AG08396 (cell line): ENCODE measurements around the gene ADAMTS2.

Experiments used
- DNase-seq: peaks from one replicate; pipeline ENCODE4 v3.0.0; 2012; ENCODE audit warnings: low spot score, mixed read lengths

Gene ADAMTS2

DNA sequence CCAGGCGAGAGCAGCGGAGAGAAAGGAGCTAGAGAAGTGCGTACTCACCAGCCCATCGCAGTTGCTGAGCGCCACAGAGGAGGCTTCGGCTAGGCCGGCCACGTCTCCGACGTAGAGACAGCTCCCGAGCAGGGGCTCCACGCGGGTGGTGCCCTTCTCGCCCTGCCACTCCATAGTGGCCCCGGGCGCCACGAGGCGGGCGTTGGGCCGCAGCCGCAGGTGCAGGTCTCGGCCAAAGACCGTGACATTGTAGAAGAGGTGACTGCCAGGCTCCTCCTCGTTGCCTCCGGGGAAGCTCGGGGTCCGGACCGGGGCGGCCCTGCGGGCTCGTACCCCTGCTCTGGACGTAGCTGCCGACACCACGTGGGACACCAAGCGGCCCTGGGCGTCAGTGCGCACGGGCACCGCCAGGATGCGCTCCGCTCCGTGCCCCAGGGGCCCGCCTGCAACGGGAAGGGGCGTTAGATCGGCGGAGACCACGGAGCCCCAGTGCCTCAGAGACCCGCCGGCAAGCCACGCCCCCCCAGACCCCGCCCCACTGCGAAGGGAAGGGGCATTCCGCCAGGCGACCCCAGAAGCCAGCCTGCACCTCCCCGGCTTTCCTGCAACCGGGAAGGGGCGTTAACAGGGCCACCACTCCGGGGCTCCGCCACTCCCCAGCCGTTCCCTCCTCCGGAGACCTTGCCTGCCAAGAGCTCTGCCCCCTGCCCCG is 1.4 kb downstream of the ADAMTS2 start:
- peak; percentile 85 for DNase-seq

DNA sequence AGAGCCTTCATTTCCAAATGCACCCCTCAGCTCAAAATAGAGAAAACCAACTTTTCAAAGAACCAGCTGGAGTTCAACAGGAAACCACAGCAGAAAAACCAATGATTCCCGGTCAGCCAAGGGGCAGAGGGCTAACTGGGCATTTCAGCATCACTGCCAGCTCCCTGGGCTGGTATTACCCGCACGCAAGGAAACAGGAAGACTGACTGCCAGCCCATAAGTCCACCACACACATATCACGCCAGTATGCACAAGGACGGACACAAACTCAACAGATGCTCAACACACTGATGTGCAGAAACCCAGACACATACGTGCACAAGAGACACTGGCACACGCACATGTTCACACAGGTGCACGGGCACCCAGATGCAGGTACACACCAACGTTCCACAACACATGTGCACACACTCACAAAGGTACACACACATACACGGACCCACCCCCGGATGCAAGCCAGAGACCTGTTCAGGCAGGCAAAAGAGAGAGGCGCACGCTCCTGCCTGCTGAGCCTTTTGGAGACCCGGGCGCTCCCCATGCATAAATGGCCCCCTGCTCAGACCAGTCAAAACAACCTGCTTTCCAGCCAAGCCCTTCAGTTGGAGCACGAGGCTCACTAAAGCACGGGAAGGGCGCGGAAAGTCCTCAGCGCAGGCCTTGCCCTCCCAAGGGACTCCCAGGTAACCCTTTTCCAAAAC is 2.1 kb downstream of the ADAMTS2 start:
- DNase-seq = no peak

DNA sequence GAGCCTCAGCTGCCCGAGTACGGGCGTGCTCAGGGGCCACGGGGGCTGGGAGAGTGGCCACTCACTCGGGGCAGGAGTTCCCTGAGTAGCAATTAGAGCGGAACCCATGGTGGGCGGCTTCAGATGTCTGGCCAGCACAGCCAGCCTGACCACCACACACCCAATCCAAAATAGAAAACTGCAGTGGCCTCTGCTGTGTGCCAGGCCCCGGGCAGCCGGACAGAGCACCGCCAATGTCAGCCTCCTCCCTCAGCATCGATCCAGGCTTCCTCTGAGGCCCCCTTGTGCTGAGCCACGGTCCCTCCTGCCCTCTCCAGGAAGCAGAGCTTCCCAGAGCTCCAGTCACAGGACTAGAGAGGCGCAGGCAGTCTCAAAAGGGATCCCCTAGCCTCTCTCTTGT is 2.7 kb downstream of the ADAMTS2 start:
- peak; percentile 83 for DNase-seq

DNA sequence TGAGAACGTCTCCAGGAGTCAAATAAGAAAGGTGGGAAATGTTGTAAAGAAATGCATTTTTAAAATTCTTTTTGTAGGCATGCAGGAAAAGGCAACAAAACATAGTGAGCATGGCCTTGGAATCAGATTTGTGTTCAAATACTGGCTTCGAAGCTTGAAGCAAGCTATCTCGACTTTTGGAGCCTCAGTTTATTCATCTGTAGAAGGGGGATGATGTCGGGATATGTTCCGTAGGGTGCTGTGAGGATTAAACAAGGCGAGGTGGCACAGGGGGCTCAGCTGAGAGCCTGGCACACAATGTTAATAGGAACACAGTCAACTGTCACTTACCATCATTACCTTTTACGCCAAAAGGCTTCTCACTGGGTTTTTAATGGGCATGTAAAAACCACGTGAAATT is 4.8 kb downstream of the ADAMTS2 start:
- no peak for DNase-seq

DNA sequence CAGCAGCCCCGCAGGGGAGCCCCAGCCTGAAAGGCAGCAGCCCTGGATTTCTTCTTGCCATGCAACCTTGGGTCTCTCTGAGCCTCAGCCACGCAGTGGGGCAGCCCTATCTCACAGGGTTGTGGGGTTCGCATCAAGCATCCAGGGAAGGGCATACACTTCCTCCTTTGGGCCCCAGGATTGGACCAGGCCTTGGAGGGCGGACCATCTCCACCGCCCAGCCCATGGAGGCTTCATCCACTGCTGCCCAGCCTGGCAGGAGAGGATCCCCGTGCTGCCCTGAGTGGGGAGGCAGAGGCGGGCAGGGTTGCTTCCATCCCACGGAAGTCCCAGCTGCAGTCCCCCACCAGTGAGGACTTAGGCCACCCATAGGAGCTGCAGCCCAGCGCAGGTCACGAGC is 5.3 kb downstream of the ADAMTS2 start:
- no peak for DNase-seq

DNA sequence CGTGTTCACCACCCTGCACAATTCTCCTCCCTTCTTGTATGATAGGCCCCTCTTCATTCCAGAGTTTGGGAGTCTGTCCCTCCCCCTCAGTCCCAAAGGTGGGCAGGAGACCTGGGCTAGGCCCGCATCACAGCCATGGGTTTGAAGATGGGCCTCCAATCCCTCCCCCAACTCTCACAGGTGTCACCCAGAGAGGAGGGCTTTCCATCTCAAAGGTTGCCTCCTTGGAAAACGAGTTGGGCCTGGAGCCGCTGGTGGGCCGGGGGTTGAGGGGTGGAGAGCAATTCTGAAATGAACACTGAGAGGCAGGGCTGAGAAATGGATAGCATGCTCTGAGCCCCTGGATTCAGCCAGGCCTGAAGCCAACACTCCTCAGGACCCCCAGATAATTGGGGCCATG is 6.2 kb downstream of the ADAMTS2 start:
- DNase-seq = no peak

DNA sequence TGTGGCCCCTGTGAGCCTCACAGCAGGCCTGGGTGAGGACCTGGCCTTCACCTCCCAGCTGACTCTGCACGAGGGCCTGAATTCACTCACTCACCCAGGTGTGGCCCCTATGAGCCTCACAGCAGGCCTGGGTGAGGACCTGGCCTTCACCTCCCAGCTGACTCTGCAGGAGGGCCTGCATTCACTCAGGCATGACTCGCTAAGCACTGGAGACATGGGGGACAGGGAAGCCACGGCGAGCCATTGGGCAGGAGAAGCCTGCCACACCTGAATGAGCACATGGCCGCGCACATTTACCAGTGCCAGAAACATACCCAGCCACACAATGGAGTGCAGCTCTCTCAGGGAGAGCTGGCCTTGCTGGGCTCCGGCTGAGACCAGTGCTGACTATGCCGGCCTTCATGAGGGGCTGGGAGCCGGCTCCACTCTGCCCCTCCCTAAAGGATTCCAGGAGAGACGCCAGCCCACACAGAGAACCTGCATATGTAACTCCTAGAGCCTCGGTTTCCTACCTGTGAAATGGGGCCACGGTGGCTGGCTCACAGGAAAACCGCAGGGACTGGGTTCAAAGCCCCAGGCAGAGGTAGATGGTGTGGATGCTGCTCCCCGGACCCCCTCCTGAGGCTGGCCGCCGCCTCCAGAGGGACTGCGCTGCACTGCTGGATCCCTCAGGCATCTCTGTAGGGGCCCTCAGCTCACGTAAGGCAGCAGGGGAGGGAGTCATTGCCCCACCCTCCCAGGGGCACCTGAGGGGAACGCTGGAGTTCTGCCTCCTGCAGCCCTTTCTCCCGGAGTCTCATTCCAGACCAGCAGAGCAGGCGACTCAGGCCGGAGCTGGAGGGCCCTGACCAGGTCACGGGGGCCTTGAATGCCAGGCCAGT is 7.2 kb downstream of the ADAMTS2 start:
- no peak for DNase-seq

DNA sequence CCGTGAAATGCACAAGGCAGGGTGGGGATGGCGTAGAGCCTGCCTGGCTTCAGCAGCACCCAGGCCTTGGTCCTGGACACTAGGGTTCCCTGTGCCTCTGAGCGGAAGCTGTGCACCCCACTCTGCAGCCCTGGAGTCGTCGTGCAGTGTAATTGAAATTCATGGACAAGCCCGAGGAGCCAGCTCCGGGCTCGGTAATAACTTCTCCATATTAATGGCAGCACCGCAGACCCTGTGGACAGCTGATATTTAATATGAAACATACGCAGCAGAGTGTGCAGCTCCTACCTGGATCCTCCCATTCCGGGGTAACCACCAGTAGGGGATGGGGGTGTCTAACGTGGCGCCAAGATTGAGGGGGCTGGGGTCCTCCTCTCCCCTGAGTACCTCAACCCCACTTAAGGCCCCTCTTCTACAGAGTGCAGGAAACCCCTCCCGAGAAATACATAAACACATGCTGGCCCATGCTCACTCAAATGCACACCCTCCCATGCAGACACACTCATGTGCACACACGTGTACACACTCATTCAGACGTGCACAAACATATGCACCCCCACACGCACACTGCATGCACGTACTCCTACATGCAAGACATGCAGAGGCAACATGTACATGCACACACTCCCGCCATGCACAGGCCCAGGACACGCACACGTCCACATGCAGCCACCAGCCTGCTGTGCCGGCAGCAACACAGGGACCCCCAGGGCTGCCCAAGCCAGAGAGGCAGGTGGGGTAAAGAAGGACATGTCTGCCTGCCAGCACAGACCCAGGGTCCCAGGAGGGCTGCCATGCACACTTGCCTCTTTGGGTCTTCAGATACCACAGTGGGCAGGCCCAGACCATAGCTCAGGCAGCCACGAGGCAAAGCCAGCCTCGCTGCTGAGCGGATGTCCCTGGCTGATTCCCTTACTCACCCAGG is 8.1 kb downstream of the ADAMTS2 start:
- DNase-seq = no peak

DNA sequence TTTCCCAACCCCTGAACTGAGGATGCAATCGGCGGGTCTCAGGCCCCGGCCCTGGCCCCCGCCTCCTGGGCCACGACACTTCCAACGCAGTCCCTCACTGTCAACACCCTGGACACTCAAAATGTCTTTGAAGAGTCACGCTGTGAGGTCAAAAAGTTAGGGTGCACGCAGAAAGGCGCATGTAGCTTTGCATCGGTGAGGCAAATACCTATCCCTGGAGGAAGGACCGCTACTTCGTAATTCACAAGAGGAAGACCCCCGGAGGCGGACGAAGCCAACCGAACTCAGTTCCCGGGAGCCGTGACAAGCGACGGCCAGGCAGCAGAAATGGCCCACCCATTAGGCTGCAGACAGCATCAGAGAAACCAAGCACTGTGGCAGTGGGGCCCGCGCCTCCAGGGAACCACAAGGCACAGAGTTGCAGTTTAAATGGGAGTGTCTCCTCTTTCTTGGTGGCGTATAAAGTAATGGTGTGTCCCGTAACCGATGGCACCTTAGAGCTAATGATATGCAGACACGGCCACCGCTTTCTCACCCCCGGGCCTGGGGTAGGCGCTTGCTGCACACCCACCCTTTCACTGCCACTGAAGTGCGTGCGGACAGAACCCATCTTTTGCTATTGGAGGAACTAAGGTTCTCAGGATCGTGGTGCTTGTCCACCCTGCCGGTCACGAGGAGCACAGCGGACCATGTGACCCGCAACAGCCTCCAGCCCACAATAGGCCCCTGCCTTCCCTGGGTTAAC is 9.0 kb downstream of the ADAMTS2 start:
- DNase-seq = no peak

DNA sequence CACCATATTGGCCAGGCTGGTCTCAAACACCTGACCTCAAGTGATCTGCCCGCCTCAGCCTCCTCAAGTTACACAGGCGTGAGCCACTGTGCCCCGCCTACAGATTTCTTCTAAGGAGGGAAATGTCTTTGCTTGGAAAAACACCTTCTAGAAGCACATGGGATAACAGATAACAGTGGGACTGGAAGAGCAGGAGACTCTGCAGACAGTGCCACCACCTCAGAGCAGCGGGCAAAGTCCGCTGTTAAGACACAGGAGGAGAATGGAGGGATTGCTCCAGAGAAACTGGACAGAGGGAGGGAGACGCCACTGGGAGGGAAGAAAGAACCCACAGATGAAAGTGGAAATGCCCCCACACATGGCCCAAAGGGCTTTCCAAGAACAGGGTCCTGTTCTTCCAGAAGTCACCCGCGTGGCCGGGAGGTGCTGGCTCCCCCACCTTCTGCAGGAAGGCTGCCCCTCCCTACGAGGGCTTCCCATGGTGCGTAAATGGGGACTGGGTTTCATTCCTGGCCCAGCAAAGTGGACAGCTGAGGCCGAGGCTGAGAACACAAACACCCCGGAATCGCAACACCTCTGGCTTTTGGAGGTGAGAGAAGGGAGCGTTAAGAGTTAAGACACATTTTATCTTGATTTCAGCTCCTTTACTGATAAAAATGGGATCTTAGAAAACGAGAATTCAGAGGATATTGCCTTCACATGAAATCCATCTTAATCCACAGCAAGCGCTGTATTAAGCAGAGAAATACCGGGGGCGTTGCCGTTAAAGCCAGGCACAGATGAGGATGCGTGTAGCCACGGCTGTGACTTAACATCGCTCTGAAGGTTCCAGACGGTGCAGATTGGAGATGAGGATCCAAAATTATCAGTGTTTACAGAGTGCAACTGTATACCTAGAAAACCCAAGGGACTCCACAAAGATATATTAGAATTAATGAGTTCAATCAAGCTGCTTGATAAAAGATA is 11.2 kb downstream of the ADAMTS2 start:
- no peak for DNase-seq

DNA sequence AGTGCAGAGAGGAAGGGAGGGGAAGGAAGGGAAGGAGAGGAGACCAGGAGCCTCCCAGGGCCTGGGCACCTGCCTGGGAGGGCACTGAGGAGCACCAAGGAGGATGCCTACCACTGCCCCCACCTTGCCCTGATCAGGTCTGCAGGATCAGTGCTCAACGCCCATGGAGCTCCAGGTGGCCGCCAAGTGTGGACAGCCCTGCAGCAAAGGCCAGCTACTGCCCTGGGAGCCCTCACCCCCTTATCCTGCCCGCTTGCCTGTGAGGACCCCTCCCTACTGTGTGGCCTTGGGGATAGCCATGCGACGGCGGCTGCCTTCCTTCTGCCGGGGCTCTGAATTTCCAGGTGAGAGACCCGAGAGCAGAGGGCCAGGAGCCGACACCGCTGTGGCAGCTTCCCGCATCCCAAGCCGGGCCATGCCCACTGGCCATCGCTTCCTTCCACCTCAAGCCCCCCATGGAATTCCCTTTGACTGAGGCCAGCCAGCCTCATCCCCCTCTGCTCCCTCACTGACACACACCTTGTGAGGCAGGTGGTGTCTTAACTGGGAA is 12.4 kb downstream of the ADAMTS2 start:
- DNase-seq = no peak

DNA sequence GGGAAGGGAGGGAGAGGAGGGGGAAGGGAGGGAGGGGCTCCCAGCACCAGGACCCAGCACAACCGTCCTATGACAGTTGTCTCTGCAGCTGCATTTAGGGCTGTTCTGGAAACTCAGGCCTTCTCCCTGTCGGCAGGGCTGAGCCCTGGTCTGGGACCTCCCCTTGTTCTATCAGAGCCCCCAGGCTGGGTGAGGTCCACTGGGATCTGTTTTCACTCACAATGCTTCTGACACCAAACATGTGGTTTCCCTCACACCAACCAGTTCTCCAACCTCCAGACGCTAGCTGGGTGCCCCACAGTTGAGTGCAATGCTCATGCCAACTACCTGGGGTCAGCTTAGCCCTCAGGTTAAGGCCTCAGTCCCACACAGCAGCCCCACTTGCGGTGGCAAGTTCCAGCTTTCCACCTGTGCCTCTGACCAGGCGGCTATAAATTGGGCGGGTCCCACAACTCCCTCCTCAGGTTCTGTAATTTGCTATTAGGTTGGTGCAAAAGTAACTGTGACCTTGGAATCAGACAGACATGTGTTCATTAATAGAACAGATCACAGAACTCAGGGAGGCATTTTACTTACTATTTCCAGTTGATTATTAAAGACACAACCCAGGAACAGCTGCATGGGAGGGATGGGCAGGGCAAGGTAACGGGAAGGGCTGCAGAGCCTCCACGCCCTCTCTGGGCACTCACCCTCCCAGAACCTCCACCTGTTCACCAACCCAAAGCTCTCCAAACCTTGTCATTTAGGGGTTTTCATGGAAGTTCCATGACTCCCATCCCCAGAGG is 13.5 kb downstream of the ADAMTS2 start:
- DNase-seq = no peak

DNA sequence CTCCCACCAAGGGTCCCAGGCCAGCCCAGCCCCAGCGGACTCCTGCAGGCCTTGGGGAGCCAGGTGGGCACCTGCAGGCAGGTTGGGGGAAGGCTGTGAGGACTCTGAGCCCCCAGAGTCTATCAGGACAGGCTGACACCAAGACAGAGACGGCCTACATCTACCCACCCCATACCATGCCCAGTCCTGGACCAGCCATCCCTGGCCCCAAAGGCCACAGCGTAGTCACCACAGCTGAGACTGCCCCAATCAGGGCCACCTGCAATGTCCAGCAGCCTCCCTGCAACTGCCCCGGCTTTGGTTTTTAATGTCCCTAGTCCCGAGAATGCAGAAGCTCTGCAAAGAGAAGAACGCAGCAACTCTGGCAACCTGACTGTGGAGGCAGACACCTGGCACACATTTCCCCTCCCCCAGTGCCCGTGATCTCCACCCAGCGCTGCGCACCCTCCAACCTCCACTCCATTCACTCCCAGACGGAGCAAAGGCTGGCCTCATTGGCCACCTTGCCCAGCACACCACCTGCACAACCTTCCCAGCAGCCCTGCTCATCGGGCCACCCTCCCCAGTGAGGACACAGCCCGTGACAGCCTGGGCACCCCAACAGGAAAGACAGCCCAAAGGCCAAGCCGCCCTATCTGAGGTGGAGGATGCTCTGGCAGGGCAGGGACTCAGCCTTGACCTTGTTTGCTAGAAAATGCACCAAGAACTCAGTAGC is 14.9 kb downstream of the ADAMTS2 start:
- DNase-seq = no peak

DNA sequence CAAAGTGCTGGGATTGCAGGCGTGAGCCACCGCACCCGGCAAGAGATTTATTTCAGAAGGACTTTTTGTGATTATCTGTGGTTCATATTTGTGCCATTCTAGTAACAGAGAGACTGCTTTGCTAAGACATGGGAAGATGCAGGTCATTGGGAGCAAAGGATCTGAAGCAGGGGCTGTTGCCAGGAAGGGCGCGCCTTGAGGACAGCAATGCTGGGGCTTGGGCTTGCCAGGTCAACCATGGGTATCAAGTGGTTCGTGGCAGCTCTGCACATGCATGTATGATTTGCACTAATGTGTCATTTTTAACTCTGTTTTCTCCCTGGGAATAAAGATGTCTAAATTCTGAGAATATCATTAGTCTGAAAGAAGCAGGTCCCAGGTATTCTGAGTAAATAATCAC is 17.0 kb downstream of the ADAMTS2 start:
- DNase-seq = no peak

DNA sequence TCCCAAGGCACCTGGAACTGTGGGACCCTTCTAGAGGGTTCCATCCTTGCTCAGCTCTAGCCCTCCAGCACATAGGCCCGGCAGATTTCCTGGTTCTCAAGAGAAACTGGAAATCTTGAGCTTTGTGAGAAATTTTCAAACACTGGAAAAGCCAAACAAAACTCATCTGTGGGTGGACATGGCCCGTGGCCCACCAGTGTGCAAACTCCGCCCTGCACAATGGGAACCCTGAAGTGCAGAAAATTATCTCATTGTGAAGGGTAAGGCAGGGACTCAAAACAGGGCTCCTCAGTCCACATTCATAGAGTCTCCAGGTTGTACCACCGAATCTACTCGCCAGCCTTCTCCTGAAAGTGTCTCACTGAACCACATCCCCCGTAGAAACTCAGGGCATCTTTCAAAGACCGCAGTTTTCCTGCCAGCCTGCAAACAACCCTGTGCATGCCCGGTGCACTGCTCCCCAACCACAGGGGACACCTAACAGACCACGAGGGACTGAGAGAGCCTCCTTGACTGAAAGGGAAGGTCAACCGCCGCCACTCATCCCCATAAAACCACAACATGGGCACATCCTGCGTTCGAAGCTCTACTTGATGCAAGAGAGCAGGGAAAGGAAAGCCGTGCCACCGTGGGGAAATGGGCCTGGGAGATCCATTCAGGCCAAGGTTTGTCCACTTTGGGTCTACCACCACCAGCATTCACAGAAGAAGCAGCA is 18.1 kb downstream of the ADAMTS2 start:
- no peak for DNase-seq

DNA sequence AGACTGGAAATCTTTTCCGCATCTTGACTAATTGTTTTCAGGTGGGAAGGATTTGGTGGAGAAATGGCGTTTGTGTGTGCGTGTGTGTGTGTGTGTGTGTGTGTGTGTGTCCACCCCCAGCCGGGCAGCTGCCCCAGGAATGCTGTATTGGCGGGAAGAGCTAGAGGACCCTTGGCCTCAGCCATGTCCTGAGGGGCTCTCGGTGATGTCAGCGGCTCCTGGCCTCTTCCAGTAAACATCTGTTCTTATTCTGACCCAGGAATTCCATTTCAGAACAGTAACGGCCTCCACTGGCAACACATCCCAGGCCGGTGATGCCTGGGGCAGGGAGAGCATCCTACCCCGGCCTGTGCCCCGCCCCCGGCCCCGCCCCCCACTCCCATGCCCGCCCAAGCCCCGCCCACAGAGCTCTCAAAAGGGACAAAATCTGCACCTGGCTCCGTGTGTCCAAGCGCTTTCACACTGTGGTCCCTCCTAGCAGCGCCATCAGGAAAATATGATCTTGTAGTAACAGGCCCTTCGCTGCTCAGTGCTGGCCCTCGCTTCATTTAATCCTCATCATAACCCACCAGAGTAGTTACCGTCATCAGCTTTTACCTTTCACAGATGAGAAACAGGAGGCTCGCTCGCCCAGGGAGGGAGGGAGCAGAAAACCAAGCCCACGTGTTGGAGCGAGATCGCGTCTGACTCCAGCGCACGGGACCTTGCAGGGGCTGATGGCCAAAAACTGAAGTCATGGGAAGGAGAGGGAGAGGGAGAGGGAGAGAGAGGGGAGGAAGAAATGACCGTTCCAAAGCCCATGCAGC is 18.9 kb downstream of the ADAMTS2 start:
- DNase-seq = peak; percentile 82
